GM08714 (cell line): ENCODE data around the gene DCLK3.

ENCODE experiments used
- H3K4me3 ChIP-seq: fragments of 200-500 bp; sonication (Bioruptor generic); 2 replicates; pipeline ENCODE4 v1.5.1; 2014; ENCODE audit warnings: mild to moderate bottlenecking, low read length, inconsistent platforms
- ZNF274 ChIP-seq: IDR thresholded peaks from 2 replicates; pipeline ENCODE4 v1.6.1; 2012; ENCODE audit warnings: mild to moderate bottlenecking, low read depth, low read length

The DCLK3 gene

DNA sequence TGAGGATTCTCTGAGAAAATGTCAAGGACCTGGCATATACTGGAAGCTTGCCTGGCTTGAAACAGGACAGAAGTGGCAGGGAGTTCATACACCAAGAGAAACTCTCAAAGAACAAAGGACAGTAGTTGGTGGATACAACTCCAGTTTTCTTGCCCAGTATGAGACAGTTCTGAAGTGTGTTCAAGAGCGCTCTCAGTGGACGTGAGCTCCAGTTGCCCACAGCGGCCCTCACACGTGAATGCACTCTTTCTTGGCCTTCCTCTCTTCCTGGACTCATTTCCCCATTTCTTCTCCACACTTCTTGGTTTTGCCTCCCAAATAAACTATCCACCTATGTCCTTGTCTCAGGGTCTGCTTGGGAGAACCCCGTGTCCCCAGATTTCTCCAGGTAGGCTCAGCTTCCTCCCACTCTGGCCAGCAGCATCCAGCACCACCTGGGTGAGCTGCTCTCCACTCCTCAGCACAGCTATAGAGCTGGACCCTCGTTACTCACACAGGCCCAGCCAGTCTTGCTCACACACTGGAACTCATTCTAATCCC, 54.5 kb downstream of the DCLK3 start:
- no peak for TF ChIP-seq ZNF274
- no peak overlapping the region for H3K4me3 ChIP-seq

DNA sequence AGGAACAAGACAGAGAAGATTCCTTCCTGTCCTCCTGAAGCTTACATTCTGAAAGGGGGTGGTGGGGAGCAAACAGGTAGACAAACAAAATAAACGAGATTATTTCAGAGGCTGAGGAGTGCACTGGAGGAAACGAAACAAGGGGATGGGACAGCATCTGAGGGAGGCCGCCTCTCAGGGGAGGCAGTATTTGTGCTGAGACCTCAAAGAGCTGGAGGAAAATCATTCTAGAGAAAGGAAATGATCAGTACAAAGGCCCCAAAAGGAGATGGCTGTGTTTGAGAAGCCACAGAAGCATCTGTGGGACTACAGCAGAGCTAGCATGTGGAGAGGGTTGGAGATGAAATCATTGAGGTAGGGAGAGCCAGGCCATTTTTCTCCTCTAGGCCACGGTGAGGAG, 55.1 kb downstream of the DCLK3 start:
- TF ChIP-seq ZNF274: no peak
- no peak overlapping the region for H3K4me3 ChIP-seq

DNA sequence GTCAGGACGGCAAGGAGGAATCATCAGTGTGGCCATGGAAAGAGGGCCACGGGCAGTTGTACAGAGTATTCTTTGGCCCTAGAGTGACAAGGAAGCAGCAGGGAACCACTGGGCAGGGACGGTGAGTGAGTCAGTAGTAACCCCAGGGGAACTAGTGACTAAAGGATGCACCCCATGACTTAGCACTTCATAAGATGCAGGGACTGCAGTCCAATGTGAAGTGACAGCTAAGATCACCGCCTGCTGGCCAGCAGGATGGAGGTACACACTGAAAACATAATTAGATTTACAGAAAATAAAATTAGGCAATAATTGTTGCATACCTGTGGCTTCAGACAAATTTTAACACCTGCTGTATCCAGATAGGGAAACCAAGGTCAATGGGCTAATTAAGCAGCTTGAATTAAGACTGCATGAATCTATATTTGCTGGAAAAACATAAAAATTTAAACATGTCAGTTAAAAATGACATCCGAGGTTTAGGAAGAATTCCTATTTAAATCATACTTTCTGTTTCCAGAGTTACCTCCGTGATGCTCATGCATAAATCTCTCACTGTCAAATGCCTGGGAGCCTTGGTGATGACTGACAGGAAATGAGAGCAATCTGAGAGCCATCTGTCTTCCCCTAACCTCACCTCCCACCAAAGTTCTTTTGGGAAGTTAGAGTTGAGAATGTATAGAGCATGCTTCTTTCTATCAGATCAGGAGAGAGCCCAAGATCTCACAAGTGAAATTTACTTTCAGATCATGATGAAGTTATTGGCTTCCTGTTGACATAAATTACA, 56.5 kb downstream of the DCLK3 start:
- no peak for TF ChIP-seq ZNF274

DNA sequence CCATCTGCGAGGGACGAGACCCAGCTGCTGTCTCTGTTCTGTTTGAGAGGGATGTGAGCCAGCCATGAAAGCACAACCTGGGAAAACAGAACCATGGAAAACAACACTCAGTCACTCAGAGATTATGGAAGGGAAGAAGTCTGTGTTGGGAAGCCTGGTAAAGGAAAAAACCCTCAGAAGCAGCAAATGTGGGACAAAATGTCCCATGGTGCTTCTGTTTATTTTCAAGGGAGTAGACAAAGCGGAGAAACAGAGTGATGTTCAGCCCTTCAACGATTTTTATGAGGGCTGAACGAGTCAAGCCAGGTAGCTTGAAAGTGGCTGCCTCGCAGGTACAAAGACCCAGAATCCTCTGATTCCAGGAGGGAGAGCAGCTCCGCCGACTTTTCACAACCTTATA, 59.3 kb downstream of the DCLK3 start:
- no peak overlapping the region for H3K4me3 ChIP-seq
- TF ChIP-seq ZNF274: no peak

More for the DNA sequence above, 56.5 kb downstream of the DCLK3 start:
- H3K4me3 ChIP-seq: no peak overlapping the region

DNA sequence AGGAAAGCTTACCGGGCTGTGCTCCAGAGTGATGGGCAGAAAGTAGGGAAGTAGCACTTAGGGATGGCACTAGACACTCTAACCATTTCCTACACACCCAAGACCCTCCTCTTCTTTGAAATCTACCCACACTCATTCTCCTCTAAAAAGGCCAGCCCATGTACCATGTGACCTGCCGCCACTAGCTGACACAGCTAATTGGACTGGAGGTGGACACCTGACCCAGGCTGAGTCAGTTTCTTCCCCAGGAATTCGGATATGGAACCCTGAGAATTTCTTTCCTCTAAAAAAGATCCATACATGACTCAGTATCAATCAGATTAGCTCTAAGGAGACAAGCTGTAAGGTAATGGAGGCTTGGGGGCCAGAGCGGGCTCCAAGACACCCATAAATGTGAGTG, 60.1 kb downstream of the DCLK3 start:
- H3K4me3 ChIP-seq: no peak overlapping the region
- no peak for TF ChIP-seq ZNF274

DNA sequence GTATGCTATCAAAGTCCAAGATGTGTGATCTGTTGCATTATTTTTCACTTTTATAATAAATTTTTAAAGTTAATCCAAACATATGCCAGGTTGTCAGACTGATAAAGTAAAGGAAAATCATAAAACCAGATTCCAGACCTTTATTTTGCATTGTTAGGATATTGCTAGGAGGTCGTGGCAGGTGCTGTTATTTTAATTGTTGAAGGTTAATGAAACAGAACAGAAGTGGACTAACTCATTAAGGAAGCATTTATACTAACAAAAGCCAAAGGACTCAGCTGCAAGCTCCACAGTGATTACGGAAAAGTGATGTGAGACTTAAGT, 63.1 kb downstream of the DCLK3 start:
- no peak overlapping the region for H3K4me3 ChIP-seq
- TF ChIP-seq ZNF274: no peak

DNA sequence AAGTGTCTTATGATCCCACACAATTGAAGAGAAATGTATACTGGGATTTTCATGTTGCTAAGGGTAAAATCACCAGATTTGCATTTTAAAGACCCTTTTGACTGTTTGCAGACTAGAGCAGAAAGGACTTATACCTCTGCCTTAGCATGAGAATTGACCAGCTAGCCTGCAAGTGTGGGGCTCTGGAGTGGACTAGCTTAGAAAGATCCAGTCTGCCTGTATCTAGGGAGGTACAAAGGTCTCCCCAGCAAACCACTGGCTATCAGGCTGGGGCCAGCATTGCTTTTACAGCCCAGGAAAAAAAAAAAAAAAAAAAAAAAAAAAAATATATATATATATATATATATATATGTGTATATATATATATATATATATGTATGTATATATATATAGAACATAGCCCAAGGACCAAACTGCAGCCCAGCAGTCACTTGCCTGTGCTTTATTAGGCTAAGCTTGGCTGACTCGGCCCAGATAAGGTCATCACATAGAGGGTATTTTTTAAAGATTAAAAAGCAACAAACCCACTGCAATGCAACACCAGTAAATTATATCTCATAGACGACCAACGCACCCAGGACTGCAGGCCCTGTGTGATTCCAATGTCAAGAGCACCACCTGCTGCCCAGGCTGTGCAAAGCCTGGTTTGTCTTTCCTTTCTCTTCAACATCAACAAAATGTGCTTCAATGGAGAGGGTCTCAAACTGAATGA, 63.7 kb downstream of the DCLK3 start:
- TF ChIP-seq ZNF274: no peak
- H3K4me3 ChIP-seq: no peak overlapping the region

DNA sequence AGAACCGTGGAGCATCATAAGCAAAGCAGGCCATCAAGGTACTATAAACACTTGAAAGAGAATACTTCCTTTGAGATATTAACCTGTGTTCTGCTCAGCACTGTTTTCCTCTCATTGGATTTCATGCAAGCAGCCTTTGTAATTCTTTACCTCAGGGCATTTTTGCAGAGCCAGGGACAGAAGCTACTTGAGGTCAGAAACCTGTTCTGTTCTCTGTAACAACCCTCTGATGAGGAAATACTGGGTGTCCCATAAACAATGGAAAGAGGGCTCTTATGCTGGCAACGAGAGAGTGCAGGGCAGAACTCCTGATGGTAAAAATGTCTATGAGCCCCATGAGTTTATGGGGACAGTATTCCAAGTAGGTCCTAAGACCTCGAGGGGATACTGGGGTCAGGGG, 66.0 kb downstream of the DCLK3 start:
- H3K4me3 ChIP-seq: no peak overlapping the region
- TF ChIP-seq ZNF274: no peak

DNA sequence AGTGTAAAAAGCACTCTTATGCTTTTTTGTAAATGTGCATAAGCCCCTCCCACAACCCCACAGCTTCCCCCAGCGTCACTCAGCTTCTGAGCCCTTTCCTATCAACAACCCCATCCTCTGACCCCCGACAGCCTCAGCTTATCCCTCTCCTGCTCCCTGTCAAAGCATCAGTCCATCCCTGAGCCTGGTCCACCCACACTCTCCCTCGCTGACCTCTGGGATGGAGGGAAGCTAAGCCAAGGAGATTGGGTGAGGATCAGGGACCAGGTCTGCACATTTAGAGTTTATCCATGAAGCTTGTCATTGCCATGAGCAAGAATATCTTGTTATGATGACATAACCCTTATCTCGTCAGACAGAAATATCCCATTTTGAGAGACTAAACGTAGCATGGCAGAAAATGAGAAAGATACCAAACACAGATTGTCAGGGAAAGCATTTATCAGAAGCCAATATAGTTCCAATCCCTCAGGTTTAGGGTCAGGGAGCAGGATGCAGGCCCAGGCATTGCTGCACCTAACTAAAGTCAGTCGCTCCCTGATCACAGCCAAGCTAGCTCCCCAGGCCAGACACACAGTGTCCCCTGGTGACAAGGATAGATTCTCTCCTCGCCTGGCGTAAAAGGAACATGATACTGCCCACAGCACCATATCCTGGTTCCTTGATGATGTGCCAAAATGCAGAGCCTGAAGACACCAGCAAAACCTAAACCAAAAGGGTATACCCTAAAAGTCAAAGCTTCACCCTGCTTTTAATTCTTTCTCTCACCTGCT, 66.9 kb downstream of the DCLK3 start:
- no peak for TF ChIP-seq ZNF274
- H3K4me3 ChIP-seq: no peak overlapping the region

DNA sequence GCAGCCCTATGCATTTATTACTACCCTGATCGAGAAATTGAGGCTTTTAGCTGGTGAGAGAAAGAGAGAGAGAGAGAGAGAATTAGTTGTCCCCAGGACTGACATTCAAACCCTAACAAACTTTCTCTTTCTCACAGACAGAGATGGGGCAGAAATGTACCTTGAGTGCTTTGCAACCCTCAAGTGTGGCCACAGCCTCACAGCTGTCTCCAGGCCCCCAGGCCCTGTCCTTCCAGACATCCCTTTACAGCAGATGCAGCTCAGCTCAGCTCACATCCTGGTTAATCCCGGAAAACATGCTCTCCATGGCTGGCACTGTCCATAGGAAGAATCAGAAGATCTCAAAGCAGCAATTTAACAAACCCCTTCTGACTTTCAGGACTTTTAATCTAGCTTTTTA, 67.6 kb downstream of the DCLK3 start:
- TF ChIP-seq ZNF274: no peak
- no peak overlapping the region for H3K4me3 ChIP-seq

DNA sequence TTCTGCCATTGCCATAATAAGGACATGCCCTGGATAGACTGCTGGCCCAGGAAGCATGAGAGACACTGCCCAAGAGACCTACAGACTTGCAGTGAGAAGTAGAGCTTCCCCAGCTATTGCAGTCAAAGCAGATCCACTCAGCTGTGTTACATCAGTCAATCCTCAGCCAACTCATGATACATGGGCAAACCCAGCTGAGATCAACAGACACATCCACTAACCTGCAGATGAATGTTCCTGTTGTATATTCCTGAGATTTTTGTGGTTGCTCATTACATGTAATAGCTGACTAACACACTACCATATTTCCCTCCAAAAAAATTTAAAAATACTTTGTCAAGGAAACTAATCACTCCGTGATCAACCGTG, 68.6 kb downstream of the DCLK3 start:
- no peak overlapping the region for H3K4me3 ChIP-seq
- TF ChIP-seq ZNF274: no peak

DNA sequence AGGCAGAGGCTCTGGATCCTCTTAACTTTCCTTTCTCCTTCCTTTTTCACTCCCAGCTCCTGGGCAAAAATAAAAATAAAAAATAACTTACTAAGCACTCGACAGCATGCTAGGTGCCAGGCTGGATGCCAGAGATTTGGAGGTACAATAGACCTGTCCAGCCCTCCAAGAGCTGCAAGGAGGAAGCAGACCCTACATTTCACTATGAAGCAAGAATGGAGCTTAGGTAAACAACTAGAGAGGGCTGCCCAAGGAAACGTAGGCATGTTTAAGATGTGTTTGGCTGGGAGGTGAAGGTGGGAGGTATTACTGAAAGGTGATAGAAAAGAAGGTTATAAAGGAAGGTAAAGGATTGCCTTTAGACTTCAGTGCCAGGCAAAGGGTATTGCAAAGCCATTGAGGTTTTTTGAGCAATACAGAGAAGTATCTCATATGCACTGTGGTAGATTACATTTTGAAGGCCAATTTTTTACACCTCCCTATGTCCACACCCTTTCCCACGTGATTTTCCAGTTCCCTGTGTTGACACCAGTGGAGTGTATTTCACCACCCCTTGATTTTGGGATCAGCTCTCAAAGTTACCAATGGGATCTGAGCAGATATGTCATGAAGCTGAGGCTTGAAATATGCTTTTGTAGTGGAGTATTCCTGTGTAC, 69.1 kb downstream of the DCLK3 start:
- no peak for TF ChIP-seq ZNF274
- H3K4me3 ChIP-seq: no peak overlapping the region

DNA sequence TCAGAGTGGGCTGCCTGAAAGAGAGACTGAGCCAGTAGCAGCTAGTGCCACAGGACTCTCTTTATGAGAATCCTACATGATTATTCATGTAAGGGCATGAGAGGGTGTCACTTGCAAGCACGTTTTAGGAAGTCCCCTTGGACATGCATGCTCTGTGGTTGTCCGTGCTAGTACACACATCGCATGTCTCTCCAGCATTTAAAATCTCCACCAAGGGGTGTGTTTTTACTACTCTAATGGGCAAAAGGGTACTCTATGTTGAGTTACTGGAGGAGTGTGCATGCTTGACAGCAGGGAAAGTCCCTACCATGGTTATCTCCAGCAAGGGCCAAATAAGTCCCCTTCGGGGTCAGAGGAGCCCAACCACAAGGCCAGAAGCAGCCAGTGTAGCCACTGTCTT, 70.7 kb downstream of the DCLK3 start:
- no peak overlapping the region for H3K4me3 ChIP-seq

DNA sequence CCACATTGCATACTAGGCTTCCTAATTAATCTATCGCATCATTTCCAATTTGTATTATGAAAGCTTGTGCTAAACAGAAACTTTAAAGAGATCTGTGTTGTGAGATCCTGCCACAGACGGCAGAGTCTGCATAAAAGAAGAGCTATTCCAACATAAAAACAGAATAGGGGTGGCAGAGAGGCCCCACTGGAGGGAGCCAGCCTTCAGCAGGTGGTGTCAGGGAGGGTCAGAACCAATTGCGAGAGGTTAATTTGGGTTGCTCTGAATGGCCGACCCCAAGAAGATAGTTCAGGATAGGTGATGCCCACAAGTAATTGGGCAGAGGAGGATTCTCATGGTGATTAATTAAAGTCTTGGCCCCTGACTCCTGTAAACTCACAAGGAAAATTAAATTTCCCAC, 74.8 kb downstream of the DCLK3 start:
- no peak overlapping the region for H3K4me3 ChIP-seq
- no peak for TF ChIP-seq ZNF274

More for the DNA sequence above, 70.7 kb downstream of the DCLK3 start:
- TF ChIP-seq ZNF274: no peak

DNA sequence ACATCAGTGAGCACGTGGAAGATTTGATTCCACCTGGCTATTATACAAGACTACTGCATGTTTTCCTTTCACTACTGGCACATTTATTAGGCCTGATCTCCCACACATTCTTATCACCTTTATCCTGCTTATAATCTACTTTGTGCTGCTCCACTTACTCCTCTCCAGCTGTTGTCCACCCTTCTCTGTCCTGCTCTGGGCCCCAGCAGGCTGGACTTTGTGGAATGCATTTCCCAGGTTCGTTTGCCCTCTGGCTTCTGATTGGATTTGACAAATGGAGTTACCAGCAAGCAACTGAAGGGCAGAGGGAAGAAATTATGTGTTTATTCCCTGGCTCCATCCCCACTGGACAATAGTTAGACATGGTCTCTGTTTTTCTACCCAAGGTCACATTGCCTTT, 75.5 kb downstream of the DCLK3 start:
- no peak for TF ChIP-seq ZNF274
- H3K4me3 ChIP-seq: no peak overlapping the region
